GM19238 (cell line): ENCODE data around the gene BPIFA3.

Experiments used
- DNase-seq: peaks from one replicate; pipeline ENCODE4 v3.0.0; 2011; ENCODE audit warnings: low spot score; ENCODE audit not compliant: insufficient read length

The BPIFA3 gene

DNA sequence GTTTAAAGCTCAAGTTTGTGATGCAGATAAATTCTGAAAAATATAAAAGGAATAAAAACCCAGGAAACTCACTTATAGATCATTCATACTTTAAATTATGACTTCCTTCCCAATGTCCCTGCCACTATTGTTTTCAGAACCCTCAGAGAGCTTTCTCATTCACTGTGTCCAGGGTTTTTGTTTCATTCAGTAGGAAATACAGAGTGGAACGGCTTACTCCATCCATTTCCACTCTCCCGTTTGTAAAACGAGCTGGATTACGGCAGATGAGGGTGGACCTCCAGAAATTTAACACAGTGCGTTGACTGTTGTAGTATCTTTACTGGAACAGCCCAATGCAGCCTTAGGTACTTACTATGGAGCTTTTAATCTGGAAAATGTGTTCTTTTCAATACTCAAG is 42.2 kb downstream of the BPIFA3 start:
- DNase-seq: no peak

DNA sequence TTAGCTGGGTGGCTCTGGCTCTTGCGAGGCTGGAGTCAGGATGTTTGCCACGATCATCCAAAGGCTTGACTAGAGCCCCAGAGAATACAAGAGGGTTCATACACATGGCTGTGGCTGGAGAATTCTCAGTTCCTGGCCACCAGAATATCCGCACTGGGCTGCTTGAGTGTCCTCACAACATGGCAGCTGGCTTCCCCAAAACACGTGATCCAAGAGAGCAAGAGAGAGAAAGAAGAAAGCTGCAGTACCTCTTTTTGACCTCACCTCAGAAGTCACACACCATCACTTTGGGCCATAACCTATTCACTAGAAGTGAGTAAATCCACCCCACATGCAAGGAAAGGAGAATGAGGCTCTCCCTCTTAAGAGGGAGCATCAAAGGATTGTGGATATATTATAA is 44.3 kb downstream of the BPIFA3 start:
- DNase-seq: no peak

DNA sequence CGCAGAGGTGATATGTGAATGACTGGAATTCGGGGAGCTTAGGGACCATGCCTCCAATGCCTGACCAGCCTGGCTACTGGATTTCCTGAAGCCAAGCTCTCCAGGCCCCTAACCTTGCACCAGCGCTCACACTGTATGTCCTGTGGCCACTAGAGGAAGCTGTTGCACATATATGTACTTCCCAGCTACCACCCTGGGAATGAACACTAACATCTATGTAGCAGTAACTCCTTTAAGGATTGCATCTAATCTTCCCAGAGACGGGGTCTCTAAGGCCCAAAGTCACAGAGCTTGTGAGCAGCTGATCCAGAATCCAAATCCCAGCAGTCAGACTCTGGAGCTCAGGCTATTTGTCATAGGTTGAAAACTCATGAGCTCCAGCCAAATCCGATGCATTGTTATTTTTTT is 45.5 kb downstream of the BPIFA3 start:
- no peak for DNase-seq

GRCh38 chr20:33263784-33264183 is 46.6 kb downstream of the BPIFA3 start:
- no peak for DNase-seq

GRCh38 chr20:33267701-33268100 is 50.5 kb downstream of the BPIFA3 start:
- DNase-seq: no peak

- no peak for DNase-seq
These were observed 55.2 kb downstream of the BPIFA3 start for GRCh38 chr20:33272155-33272873.

GRCh38 chr20:33273117-33273851 is 56.1 kb downstream of the BPIFA3 start:
- DNase-seq: no peak

DNA sequence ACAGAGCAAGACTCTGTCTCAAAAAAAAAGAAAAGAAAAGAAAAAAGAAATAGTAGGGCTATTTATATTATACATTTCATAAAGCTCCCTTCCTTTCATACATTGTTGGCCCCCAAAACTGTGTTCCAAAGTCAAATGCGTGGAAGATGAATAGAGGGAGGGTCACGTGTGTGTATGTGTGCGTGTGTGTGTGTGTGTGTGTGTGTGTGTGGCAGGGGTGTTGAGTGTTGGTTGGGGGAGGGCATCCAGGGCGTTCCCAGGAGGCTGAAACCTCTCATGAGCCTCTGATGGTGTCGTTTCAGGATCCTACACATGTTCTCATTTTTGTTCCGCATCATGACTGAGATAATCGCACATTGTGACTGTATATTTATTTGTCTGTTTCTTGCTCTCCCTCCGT is 58.1 kb downstream of the BPIFA3 start:
- no peak for DNase-seq

DNA sequence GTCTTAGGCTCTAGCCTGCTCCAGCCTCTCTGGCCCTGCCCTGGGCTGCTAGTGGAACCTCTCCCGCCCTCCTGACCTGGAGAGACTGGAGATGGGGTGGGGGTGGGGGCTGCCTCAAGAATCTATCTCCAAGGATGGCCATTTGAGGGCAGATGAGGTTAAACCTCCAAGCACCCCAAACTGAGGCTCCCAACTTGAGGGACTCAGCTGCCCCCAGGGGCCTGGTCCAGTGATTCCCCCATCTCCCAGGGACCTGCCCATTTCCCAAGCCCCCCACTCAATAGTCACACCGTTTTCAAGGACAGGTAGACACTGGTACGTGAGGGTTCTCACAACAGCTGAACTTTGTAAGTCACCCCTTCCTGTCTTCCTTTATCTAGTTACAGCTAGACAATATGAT is 58.7 kb downstream of the BPIFA3 start:
- no peak for DNase-seq

GRCh38 chr20:33276303-33277113 is 59.4 kb downstream of the BPIFA3 start:
- DNase-seq: no peak
